SK-N-SH (cell line): ENCODE data around the gene IPMK. TPM values are rescaled to one million over a fixed set of nuclear protein-coding genes. Genes with fewer than 3 reads are reported as not detected.

ENCODE experiments used
- CTCF ChIA-PET: fragments of 300-600, 350-600 bp; formaldehyde crosslinking; extraction: SDS; loops from one replicate; lab custom pipeline; 2021; lab: Yijun Ruan, JAX
- POLR2A ChIA-PET: fragments of 350-600 bp; sonication (Branson Sonifier 250); formaldehyde crosslinking; extraction: SDS; loops from one replicate; lab custom pipeline; 2020; ENCODE audit warnings: antibody characterized with exemption, inconsistent platforms; lab: Yijun Ruan, JAX
- DNase-seq: peaks from one replicate; pipeline ENCODE4 v3.0.0; 2012
- H2AFZ ChIP-seq: fragments of 200-600 bp; sonication (generic); 2 replicates; pipeline ENCODE4 v1.8.1; 2016; ENCODE audit warnings: antibody characterized with exemption, mild to moderate bottlenecking, low read depth
- H3F3A ChIP-seq: fragments of 200-600 bp; sonication (generic); replicated peaks from 2 replicates; pipeline ENCODE3; 2016; ENCODE audit warnings: antibody characterized with exemption, mild to moderate bottlenecking; ENCODE audit not compliant: insufficient read depth
- H3K27ac ChIP-seq, 2 experiments: fragments of 200-500 bp in 1 of 2; fragments of 200-600 bp in 1 of 2; sonication (Bioruptor generic) in 1 of 2; sonication (generic), shearing (Covaris generic) in 1 of 2; 2 replicates each; pipeline versions ENCODE4 v1.5.1 to v1.6.1; 2014 to 2016; ENCODE audit warnings: low read depth in 2 of 2, inconsistent platforms in 1 of 2, low read length in 1 of 2, mild to moderate bottlenecking in 1 of 2, mixed read lengths in 1 of 2
- H3K27me3 ChIP-seq: fragments of 200-600 bp; sonication (generic), shearing (Covaris generic); 2 replicates; pipeline ENCODE4 v1.6.1; 2016; ENCODE audit warnings: mixed run types; ENCODE audit not compliant: insufficient read depth
- H3K36me3 ChIP-seq, 2 experiments: fragments of 200-500 bp in 1 of 2; fragments of 200-600 bp in 1 of 2; sonication (Bioruptor generic) in 1 of 2; sonication (generic) in 1 of 2; replicated peaks in 1 of 2; 2 replicates each; pipeline versions ENCODE3 to v1.5.1; 2014 to 2016; ENCODE audit warnings: low read length in 1 of 2, mild to moderate bottlenecking in 1 of 2; ENCODE audit not compliant: insufficient read depth in 2 of 2, control insufficient read depth in 1 of 2
- H3K4me1 ChIP-seq, 2 experiments: fragments of 200-500 bp in 1 of 2; fragments of 200-600 bp in 1 of 2; sonication (Bioruptor generic) in 1 of 2; sonication (generic), shearing (Covaris generic) in 1 of 2; 2 replicates each; pipeline versions ENCODE4 v1.5.1 to v1.6.1; 2014 to 2016; ENCODE audit warnings: low read depth in 1 of 2, low read length in 1 of 2, mixed run types in 1 of 2; ENCODE audit not compliant: insufficient read depth in 2 of 2, control insufficient read depth in 1 of 2
- H3K4me2 ChIP-seq: fragments of 200-600 bp; sonication (generic), shearing (Covaris generic); 2 replicates; pipeline ENCODE4 v1.6.1; 2017; ENCODE audit warnings: mixed run types
- H3K4me3 ChIP-seq, 2 experiments: fragments of 200-500 bp in 1 of 2; fragments of 200-600 bp in 1 of 2; sonication (Bioruptor generic) in 1 of 2; sonication (generic), shearing (Covaris generic) in 1 of 2; 2 replicates each; pipeline versions ENCODE4 v1.5.1 to v1.8.1; 2014 to 2016; ENCODE audit warnings: low read depth in 2 of 2, inconsistent platforms in 1 of 2, low read length in 1 of 2, mild to moderate bottlenecking in 1 of 2, mixed read lengths in 1 of 2, moderate library complexity in 1 of 2
- H3K79me2 ChIP-seq: fragments of 200-600 bp; sonication (generic); 2 replicates; pipeline ENCODE4 v1.8.1; 2017; ENCODE audit warnings: mild to moderate bottlenecking; ENCODE audit not compliant: insufficient read depth
- H3K9ac ChIP-seq: fragments of 200-600 bp; sonication (generic); 2 replicates; pipeline ENCODE4 v1.6.1; 2017; ENCODE audit warnings: mixed run types
- H3K9me2 ChIP-seq: fragments of 200-600 bp; sonication (generic); 2 replicates; pipeline ENCODE4 v1.6.1; 2017; ENCODE audit warnings: mixed run types
- H3K9me3 ChIP-seq: fragments of 200-600 bp; sonication (generic); 2 replicates; pipeline ENCODE4 v1.6.1; 2017; ENCODE audit warnings: mixed run types, mild to moderate bottlenecking, moderate library complexity
- H4K20me1 ChIP-seq: fragments of 200-600 bp; sonication (generic); 2 replicates; pipeline ENCODE4 v1.6.1; 2017; ENCODE audit warnings: mild to moderate bottlenecking, mixed run types; ENCODE audit not compliant: insufficient read depth
- CHD2 ChIP-seq: fragments of 150-350 bp; IDR thresholded peaks from 2 replicates; pipeline ENCODE4 v1.6.1; 2018; ENCODE audit warnings: low read length; ENCODE audit not compliant: partially characterized antibody
- FOSL2 ChIP-seq: IDR thresholded peaks from 2 replicates; pipeline ENCODE4 v1.4.0; 2012; ENCODE audit warnings: low read depth, mild to moderate bottlenecking, moderate library complexity, borderline replicate concordance
- FOXJ3 ChIP-seq: sonication (generic); formaldehyde crosslinking; IDR thresholded peaks from 2 replicates; pipeline ENCODE4 v1.5.1; 2020; ENCODE audit warnings: mild to moderate bottlenecking, missing genetic modification reagents
- MXI1 ChIP-seq: IDR thresholded peaks from 2 replicates; pipeline ENCODE4 v1.6.1; 2012; ENCODE audit warnings: mild to moderate bottlenecking, low read depth, low read length, improper control_type of control experiment
- NFIC ChIP-seq: IDR thresholded peaks from 2 replicates; pipeline ENCODE4 v1.4.0; 2012; ENCODE audit warnings: borderline replicate concordance
- NRF1 ChIP-seq: IDR thresholded peaks from 2 replicates; pipeline ENCODE4 v1.6.1; 2012; ENCODE audit warnings: low read depth, mild to moderate bottlenecking, low read length
- POLR2AphosphoS5 ChIP-seq: IDR thresholded peaks from 2 replicates; pipeline ENCODE4 v1.6.1; 2012; ENCODE audit warnings: low read depth, low read length
- RAD21 ChIP-seq: IDR thresholded peaks from 2 replicates; pipeline ENCODE4 v1.6.1; 2012; ENCODE audit warnings: mild to moderate bottlenecking, low read length
- RCOR1 ChIP-seq: fragments of 150-350 bp; IDR thresholded peaks from 2 replicates; pipeline ENCODE4 v1.6.1; 2017; ENCODE audit warnings: antibody characterized with exemption, low read length
- RFX5 ChIP-seq: IDR thresholded peaks from 2 replicates; pipeline ENCODE4 v1.6.1; 2012; ENCODE audit warnings: mild to moderate bottlenecking, improper control_type of control experiment, low read length
- SIN3A ChIP-seq: IDR thresholded peaks from 2 replicates; pipeline ENCODE4 v1.6.1; 2012; ENCODE audit warnings: low read depth, mild to moderate bottlenecking, low read length, moderate library complexity, borderline replicate concordance
- TAF1 ChIP-seq: IDR thresholded peaks from 2 replicates; pipeline ENCODE4 v1.6.1; 2012; ENCODE audit warnings: low read depth, mild to moderate bottlenecking, low read length, moderate library complexity, borderline replicate concordance
- TCF12 ChIP-seq: IDR thresholded peaks from 2 replicates; pipeline ENCODE4 v1.4.0; 2012
- WGBS: methylation state at CpG from one replicate; pipeline ENCODE4 v1.1.6; 2017; ENCODE audit warnings: low lambda C conversion rate; 5-methylcytosine and 5-hydroxymethylcytosine counted together
- polyA plus RNA-seq, 3 experiments: library from polyadenylated mRNA; depleted of rRNA; stranded (reverse); fragments of >200 nt; gene quantifications; 2 replicates each; pipeline ENCODE4 v1.2.3, GENCODE V29; 2012
- TF ChIP-seq, protein P1 (sequence below): IDR thresholded peaks from 2 replicates; pipeline ENCODE4 v1.4.0; 2012; ENCODE audit warnings: low read depth, borderline replicate concordance
- TF ChIP-seq, protein P2 (sequence below): IDR thresholded peaks from 2 replicates; pipeline ENCODE4 v1.4.0; 2012; ENCODE audit warnings: low read depth, borderline replicate concordance
- TF ChIP-seq, protein P3 (sequence below): IDR thresholded peaks from 2 replicates; pipeline ENCODE4; 2012
- TF ChIP-seq, protein P4 (sequence below): IDR thresholded peaks from 2 replicates; pipeline ENCODE4 v1.6.1; 2012; ENCODE audit warnings: mild to moderate bottlenecking, low read depth, low read length, moderate library complexity
- TF ChIP-seq, protein P5 (sequence below): fragments of 200-600 bp; sonication (generic); IDR thresholded peaks from 2 replicates; pipeline ENCODE4 v1.6.1; 2017; ENCODE audit warnings: antibody characterized with exemption, mild to moderate bottlenecking, moderate library complexity
- TF ChIP-seq, protein P6 (sequence below): IDR thresholded peaks from 2 replicates; pipeline ENCODE4 v1.4.0; 2012; ENCODE audit warnings: low read depth

The IPMK gene
- polyA plus RNA-seq (2012; rRNA removed) = 0.71 and 0.88 TPM in 2 replicates
- 1.4 and 1.8 TPM in 2 replicates for polyA plus RNA-seq (2012; cell fraction: cytosol; rRNA removed)
- polyA plus RNA-seq (2012; cell fraction: nucleus; rRNA removed) = 0.52 and 1.0 TPM in 2 replicates

DNA sequence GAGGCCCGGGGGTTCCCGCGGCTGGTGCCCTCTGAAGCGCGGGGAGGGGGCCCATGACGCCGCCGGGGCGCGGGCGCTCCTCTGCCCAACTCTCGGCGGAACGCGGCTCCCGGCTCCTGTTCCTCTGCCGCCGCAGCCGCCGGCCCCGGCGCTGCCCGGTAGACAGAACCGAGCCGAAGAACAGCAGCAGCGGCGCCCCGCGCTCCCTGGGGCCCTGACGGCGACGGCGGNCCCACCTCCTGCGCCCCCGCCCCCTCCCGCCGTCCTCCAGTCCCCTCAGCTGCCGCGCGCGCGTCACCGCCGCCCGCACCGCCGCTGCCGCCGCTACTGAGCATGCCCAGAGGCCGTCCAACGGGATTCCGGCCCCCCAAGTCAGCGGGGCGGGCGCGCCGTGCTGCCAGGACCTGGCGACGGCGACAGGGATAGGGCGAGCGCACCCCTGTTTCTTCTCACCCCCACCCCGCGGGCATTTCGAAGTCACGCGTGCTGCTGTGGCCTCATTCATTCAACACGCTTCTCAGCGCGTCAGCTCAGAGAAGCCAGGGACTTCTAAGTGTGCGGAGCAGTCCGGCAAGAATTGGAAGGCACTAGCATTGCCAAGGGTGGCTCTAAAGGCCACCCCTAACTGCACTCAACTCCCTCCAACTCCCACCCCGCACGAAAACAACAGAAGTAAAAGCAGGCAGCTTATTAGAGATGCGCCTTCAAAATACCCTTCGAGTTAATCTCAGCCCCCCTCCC, at the start of gene IPMK:
Gene IPMK, minus strand, starts transcription at position 182 of the 741 bp plus-strand sequence. CDS start 283 bp downstream, outside the sequence.
- Histone ChIP-seq H3K4me1 (peaks cover 8 to 11% of the 10 kb centered on the region in 2 experiments; a peak in 3 of 4 replicates), H3K79me2 (peaks cover 79% of the 10 kb centered on the region), H2AFZ (peak within 1 kb of the TSS; percentile 79)
- TF ChIP-seq, protein P1, sequence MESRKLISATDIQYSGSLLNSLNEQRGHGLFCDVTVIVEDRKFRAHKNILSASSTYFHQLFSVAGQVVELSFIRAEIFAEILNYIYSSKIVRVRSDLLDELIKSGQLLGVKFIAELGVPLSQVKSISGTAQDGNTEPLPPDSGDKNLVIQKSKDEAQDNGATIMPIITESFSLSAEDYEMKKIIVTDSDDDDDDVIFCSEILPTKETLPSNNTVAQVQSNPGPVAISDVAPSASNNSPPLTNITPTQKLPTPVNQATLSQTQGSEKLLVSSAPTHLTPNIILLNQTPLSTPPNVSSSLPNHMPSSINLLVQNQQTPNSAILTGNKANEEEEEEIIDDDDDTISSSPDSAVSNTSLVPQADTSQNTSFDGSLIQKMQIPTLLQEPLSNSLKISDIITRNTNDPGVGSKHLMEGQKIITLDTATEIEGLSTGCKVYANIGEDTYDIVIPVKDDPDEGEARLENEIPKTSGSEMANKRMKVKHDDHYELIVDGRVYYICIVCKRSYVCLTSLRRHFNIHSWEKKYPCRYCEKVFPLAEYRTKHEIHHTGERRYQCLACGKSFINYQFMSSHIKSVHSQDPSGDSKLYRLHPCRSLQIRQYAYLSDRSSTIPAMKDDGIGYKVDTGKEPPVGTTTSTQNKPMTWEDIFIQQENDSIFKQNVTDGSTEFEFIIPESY = 0 out of 2 replicates have a peak, but pooled peaks have one; percentile 7
- peak; percentile 69; the same call in 1 of the 2 replicates for TF ChIP-seq TAF1
- TF ChIP-seq, protein P2, sequence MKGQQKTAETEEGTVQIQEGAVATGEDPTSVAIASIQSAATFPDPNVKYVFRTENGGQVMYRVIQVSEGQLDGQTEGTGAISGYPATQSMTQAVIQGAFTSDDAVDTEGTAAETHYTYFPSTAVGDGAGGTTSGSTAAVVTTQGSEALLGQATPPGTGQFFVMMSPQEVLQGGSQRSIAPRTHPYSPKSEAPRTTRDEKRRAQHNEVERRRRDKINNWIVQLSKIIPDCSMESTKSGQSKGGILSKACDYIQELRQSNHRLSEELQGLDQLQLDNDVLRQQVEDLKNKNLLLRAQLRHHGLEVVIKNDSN = no peak
- TF ChIP-seq SIN3A = peak; percentile 92
- peak; percentile 75 for TF ChIP-seq NRF1
- TF ChIP-seq, protein P3, sequence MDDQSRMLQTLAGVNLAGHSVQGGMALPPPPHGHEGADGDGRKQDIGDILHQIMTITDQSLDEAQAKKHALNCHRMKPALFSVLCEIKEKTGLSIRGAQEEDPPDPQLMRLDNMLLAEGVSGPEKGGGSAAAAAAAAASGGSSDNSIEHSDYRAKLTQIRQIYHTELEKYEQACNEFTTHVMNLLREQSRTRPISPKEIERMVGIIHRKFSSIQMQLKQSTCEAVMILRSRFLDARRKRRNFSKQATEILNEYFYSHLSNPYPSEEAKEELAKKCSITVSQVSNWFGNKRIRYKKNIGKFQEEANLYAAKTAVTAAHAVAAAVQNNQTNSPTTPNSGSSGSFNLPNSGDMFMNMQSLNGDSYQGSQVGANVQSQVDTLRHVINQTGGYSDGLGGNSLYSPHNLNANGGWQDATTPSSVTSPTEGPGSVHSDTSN = 0 out of 2 replicates have a peak, but pooled peaks have one; percentile 23
- TF ChIP-seq, protein P4, sequence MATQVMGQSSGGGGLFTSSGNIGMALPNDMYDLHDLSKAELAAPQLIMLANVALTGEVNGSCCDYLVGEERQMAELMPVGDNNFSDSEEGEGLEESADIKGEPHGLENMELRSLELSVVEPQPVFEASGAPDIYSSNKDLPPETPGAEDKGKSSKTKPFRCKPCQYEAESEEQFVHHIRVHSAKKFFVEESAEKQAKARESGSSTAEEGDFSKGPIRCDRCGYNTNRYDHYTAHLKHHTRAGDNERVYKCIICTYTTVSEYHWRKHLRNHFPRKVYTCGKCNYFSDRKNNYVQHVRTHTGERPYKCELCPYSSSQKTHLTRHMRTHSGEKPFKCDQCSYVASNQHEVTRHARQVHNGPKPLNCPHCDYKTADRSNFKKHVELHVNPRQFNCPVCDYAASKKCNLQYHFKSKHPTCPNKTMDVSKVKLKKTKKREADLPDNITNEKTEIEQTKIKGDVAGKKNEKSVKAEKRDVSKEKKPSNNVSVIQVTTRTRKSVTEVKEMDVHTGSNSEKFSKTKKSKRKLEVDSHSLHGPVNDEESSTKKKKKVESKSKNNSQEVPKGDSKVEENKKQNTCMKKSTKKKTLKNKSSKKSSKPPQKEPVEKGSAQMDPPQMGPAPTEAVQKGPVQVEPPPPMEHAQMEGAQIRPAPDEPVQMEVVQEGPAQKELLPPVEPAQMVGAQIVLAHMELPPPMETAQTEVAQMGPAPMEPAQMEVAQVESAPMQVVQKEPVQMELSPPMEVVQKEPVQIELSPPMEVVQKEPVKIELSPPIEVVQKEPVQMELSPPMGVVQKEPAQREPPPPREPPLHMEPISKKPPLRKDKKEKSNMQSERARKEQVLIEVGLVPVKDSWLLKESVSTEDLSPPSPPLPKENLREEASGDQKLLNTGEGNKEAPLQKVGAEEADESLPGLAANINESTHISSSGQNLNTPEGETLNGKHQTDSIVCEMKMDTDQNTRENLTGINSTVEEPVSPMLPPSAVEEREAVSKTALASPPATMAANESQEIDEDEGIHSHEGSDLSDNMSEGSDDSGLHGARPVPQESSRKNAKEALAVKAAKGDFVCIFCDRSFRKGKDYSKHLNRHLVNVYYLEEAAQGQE = no peak
- no peak for TF ChIP-seq RFX5
- TF ChIP-seq MXI1 = peak; percentile 97
- no peak for TF ChIP-seq NFIC
- TF ChIP-seq RCOR1 = peak; percentile 8; the same call in 1 of the 2 replicates
- no peak for TF ChIP-seq FOXJ3
- TF ChIP-seq RAD21 = no peak
- TF ChIP-seq TCF12 = no peak; the same call in 1 of the 2 replicates
- TF ChIP-seq, protein P5, sequence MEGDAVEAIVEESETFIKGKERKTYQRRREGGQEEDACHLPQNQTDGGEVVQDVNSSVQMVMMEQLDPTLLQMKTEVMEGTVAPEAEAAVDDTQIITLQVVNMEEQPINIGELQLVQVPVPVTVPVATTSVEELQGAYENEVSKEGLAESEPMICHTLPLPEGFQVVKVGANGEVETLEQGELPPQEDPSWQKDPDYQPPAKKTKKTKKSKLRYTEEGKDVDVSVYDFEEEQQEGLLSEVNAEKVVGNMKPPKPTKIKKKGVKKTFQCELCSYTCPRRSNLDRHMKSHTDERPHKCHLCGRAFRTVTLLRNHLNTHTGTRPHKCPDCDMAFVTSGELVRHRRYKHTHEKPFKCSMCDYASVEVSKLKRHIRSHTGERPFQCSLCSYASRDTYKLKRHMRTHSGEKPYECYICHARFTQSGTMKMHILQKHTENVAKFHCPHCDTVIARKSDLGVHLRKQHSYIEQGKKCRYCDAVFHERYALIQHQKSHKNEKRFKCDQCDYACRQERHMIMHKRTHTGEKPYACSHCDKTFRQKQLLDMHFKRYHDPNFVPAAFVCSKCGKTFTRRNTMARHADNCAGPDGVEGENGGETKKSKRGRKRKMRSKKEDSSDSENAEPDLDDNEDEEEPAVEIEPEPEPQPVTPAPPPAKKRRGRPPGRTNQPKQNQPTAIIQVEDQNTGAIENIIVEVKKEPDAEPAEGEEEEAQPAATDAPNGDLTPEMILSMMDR = no peak
- TF ChIP-seq, protein P6, sequence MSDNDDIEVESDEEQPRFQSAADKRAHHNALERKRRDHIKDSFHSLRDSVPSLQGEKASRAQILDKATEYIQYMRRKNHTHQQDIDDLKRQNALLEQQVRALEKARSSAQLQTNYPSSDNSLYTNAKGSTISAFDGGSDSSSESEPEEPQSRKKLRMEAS = peak; percentile 94
- TF ChIP-seq CHD2 = peak; percentile 21
- no peak for TF ChIP-seq FOSL2
- no peak for TF ChIP-seq POLR2AphosphoS5
- TF ChIP-seq, all 33 proteins: peak for 9
- POLR2A ChIA-PET = interaction anchor here (0.9 kb wide), 1 partner anchor 119 kb away, joined by 3 read pairs; no protein-coding TSS in a partner anchor
- Histone ChIP-seq H3K4me2 (peak within 1 kb of the TSS; percentile 87), H4K20me1 (no peaks in the 10 kb centered on the region), H3K9ac (peak within 1 kb of the TSS; percentile 77), H3K27ac (peak within 1 kb of the TSS; percentile 86 to 93), H3K4me3 (peak within 1 kb of the TSS; percentile 74 to 96), H3K9me3 (no peaks in the 10 kb centered on the region), H3K27me3 (no peaks in the 10 kb centered on the region), H3F3A (peaks cover 21% of the 10 kb centered on the region), H3K9me2 (no peaks in the 10 kb centered on the region), H3K36me3 (peaks cover 0 to 4% of the 10 kb centered on the region in 2 experiments)
- peak; percentile 90 for DNase-seq
- CTCF ChIA-PET = interaction anchor here (1.1 to 3.2 kb wide), 3 partner anchors 32 to 115 kb away, joined by 3 to 20 read pairs (median 5); no protein-coding TSS in a partner anchor
- 0% methylated on average over 14 of the region's 76 CpGs for WGBS
